C4-2B (cell line): ENCODE measurements around the gene BOLA1.

Experiments
- ZFX ChIP-seq: fragments of 450-650 bp; IDR thresholded peaks from 2 replicates; pipeline ENCODE4 v1.6.1; 2017
- TF ChIP-seq, protein P1 (sequence below): fragments of 450-650 bp; conservative IDR thresholded peaks from 2 replicates; pipeline ENCODE4 v1.5.1; 2017; ENCODE audit warnings: mild to moderate bottlenecking

DNA sequence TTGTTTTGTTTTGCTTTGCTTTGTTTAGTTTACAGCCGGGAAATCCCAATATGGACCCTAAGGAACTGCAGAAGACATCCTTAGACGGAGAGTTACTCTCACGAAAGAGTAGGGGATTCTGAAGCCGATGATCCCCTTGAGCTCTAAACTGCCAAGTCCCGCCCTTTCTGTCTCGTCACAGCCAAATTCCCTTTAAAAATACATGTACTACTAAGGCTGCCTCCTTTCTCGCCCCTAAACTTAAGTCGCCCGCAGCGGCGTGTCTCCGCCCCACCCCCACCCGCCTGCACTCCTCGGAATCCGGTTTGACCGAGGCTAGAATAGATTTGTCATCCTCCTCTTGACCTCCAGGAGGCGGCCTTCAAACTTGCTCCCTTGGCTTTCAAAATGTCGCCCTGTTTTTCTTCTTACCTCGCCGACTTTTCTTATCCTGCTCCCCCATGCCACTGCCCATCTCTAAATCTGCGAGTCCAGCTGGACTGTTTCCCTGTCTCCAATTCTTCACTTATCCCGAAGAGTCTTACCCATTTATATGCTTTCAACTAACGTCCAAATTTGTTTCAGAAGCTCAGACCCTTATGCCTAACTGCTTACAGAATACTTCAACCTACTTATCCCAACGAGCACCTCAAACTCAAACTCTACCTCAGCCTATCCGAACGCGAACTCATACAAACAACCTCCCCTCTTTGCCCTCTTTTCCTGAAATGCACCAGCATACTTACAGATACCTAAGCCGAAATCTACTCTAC is 10.9 kb upstream of the BOLA1 start:
- TF ChIP-seq, protein P1, sequence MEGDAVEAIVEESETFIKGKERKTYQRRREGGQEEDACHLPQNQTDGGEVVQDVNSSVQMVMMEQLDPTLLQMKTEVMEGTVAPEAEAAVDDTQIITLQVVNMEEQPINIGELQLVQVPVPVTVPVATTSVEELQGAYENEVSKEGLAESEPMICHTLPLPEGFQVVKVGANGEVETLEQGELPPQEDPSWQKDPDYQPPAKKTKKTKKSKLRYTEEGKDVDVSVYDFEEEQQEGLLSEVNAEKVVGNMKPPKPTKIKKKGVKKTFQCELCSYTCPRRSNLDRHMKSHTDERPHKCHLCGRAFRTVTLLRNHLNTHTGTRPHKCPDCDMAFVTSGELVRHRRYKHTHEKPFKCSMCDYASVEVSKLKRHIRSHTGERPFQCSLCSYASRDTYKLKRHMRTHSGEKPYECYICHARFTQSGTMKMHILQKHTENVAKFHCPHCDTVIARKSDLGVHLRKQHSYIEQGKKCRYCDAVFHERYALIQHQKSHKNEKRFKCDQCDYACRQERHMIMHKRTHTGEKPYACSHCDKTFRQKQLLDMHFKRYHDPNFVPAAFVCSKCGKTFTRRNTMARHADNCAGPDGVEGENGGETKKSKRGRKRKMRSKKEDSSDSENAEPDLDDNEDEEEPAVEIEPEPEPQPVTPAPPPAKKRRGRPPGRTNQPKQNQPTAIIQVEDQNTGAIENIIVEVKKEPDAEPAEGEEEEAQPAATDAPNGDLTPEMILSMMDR = peak; percentile 85
- no peak for TF ChIP-seq ZFX
